ENCODE measurements around the gene NDUFB7. TPM values are rescaled to one million over a fixed set of nuclear protein-coding genes. Genes with fewer than 3 reads are reported as not detected.

NDUFB7 gene
- total RNA-seq, 2 donors from 2014 or later: 121 to 206 TPM

DNA sequence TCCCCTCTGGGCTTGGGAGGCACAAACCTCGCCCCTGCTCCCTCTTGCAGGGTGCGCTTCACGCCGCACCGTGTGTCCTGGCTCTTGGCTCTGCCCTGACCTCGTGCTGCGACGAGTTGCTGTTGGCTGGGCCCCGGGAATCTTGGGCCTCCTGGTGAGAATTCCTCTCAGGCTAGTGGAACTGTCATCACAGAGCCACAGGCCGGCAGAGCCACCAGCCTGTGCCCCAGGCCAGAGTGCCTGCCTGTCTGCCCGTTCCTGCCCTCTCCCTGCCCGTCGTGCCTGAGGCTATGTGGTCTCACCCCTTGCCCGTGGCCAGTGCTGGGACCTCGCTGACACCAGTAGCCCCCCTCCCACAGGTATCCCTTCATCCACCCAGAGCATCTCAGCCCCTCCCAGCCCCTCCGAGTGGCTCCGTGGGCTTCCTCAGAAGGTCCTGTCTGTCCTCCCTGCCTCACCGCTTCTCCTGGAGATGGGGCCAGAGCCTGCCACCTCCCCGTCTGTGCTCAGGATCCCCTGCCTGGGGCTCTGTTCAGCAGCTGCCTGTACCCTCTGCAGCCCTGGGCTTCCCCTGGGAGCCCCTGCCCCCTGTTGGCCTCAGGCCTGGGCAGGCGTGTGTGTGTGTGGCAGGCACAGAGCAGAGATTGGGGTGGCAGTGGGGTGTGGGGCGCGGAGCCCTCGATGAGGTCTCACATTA lies 13.3 kb downstream of the NDUFB7 start:
- Histone ChIP-seq H3K36me3 (replicated peaks in 1 of 2; ENCODE audit: insufficient read depth in 1 of 2, low read depth in 2 of 2) (no peaks in the 10 kb centered on the region), H3K4me3 (no peak overlapping the region), H3K4me1 (peaks cover 23% of the 10 kb centered on the region), H3K27ac (no peak overlapping the region), H3K9me3 (no peaks in the 10 kb centered on the region), H3K27me3 (no peaks in the 10 kb centered on the region)
- WGBS, 2 donors: 89 to 91% methylated on average over 10 to 20 of the region's 23 CpGs
- intact Hi-C loops (cut with DNase I): no loop called here
- TF ChIP-seq, protein P1, sequence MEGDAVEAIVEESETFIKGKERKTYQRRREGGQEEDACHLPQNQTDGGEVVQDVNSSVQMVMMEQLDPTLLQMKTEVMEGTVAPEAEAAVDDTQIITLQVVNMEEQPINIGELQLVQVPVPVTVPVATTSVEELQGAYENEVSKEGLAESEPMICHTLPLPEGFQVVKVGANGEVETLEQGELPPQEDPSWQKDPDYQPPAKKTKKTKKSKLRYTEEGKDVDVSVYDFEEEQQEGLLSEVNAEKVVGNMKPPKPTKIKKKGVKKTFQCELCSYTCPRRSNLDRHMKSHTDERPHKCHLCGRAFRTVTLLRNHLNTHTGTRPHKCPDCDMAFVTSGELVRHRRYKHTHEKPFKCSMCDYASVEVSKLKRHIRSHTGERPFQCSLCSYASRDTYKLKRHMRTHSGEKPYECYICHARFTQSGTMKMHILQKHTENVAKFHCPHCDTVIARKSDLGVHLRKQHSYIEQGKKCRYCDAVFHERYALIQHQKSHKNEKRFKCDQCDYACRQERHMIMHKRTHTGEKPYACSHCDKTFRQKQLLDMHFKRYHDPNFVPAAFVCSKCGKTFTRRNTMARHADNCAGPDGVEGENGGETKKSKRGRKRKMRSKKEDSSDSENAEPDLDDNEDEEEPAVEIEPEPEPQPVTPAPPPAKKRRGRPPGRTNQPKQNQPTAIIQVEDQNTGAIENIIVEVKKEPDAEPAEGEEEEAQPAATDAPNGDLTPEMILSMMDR (IDR thresholded peaks at IDR 0.05): no peak
- no peak for TF ChIP-seq POLR2A (IDR thresholded peaks at IDR 0.05)
- ATAC-seq (no peak), DNase-seq (no peak)

- no peak overlapping the region for H3K27ac ChIP-seq
Observed at GRCh38 chr19:14556662-14557188, 15.1 kb downstream of the NDUFB7 start.

GRCh38 chr19:14555918-14556661 lies 15.8 kb downstream of the NDUFB7 start:
- Histone ChIP-seq H3K4me1 (peaks cover 10% of the 10 kb centered on the region), H3K36me3 (replicated peaks in 1 of 2; ENCODE audit: insufficient read depth in 1 of 2, low read depth in 2 of 2) (no peaks in the 10 kb centered on the region), H3K27me3 (no peaks in the 10 kb centered on the region), H3K27ac (no peak overlapping the region), H3K9me3 (no peaks in the 10 kb centered on the region), H3K4me3 (no peak overlapping the region)
- intact Hi-C loops (cut with DNase I): no loop called here
- WGBS, 2 donors: 83 to 89% methylated on average over 11 to 12 of the region's 12 CpGs
- no peak for TF ChIP-seq POLR2A (IDR thresholded peaks at IDR 0.05)
- peak; percentile 16 for ATAC-seq
- no peak for DNase-seq

More at GRCh38 chr19:14556662-14557188, 15.1 kb downstream of the NDUFB7 start:
- peak; percentile 83 for ATAC-seq
- H3K9me3 ChIP-seq: no peaks in the 10 kb centered on the region
- WGBS, 2 donors: 10 to 50% methylated on average over 3 to 18 of the region's 18 CpGs
- peaks cover 15% of the 10 kb centered on the region for H3K4me1 ChIP-seq
- no peaks in the 10 kb centered on the region for H3K27me3 ChIP-seq
- intact Hi-C loops (cut with DNase I): no loop called here
- no peaks in the 10 kb centered on the region for H3K36me3 ChIP-seq (replicated peaks in 1 of 2; ENCODE audit: insufficient read depth in 1 of 2, low read depth in 2 of 2)
- DNase-seq: peak; percentile 71 to 76 (median 74)
- TF ChIP-seq, protein P1 (IDR thresholded peaks at IDR 0.05): peak; percentile 79 to 95 (median 85)
- no peak for TF ChIP-seq POLR2A (IDR thresholded peaks at IDR 0.05)
- no peak overlapping the region for H3K4me3 ChIP-seq

- DNase-seq: peak in 3 of 4 donors; percentile 20 to 35 (median 30)
Observed at GRCh38 chr19:14554382-14554812, 17.5 kb downstream of the NDUFB7 start.

GRCh38 chr19:14553939-14554243 lies 18.0 kb downstream of the NDUFB7 start:
- Histone ChIP-seq H3K4me1 (peaks cover 10% of the 10 kb centered on the region), H3K27ac (peak overlapping the region in 1 of 4 donors; percentile 12), H3K9me3 (no peaks in the 10 kb centered on the region), H3K36me3 (replicated peaks in 1 of 2; ENCODE audit: insufficient read depth in 1 of 2, low read depth in 2 of 2) (no peaks in the 10 kb centered on the region), H3K4me3 (no peak overlapping the region), H3K27me3 (no peaks in the 10 kb centered on the region)
- intact Hi-C loops (cut with DNase I): no loop called here
- WGBS, 2 donors: 79% methylated on average over 9 of the region's 9 CpGs; no CpG with 5 or more reads in 1 of the 2 donors
- TF ChIP-seq POLR2A (IDR thresholded peaks at IDR 0.05): no peak
- TF ChIP-seq, protein P1 (IDR thresholded peaks at IDR 0.05): no peak
- ATAC-seq: no peak
- DNase-seq: no peak

More at GRCh38 chr19:14554382-14554812, 17.5 kb downstream of the NDUFB7 start:
- H3K27ac ChIP-seq: peak overlapping the region in 1 of 4 donors; percentile 12
- H3K27me3 ChIP-seq: no peaks in the 10 kb centered on the region
- WGBS, 2 donors: 60 to 73% methylated on average over 4 to 6 of the region's 6 CpGs
- H3K4me1 ChIP-seq: peaks cover 10% of the 10 kb centered on the region
- no peaks in the 10 kb centered on the region for H3K9me3 ChIP-seq
- no peaks in the 10 kb centered on the region for H3K36me3 ChIP-seq (replicated peaks in 1 of 2; ENCODE audit: insufficient read depth in 1 of 2, low read depth in 2 of 2)
- no peak for ATAC-seq
- intact Hi-C loops (cut with DNase I): no loop called here
- TF ChIP-seq, protein P1 (IDR thresholded peaks at IDR 0.05): no peak
- TF ChIP-seq POLR2A (IDR thresholded peaks at IDR 0.05): no peak
- no peak overlapping the region for H3K4me3 ChIP-seq
